ENCODE measurements around the gene DUSP12.
A peak's percentile ranks its signal among the peaks of the same experiment; 100 is the strongest.

Gene DUSP12

GRCh38 chr1:161726473-161727255 lies 22.9 kb upstream of the DUSP12 start:
- Histone ChIP-seq H3K9me3 (ENCODE audit: severe bottlenecking) (no peaks in the 10 kb centered on the region), H3K36me3 (ENCODE audit: low read depth) (no peaks in the 10 kb centered on the region), H3K4me3 (ENCODE audit: severe bottlenecking) (peak overlapping the region; percentile 86), H3K4me1 (ENCODE audit: insufficient read depth, poor library complexity, severe bottlenecking) (peaks cover 26% of the 10 kb centered on the region), H3K27me3 (ENCODE audit: insufficient read depth, poor library complexity, severe bottlenecking) (no peaks in the 10 kb centered on the region), H3K27ac (ENCODE audit: poor library complexity, severe bottlenecking) (peak overlapping the region; percentile 92)
- TF ChIP-seq, protein P1, sequence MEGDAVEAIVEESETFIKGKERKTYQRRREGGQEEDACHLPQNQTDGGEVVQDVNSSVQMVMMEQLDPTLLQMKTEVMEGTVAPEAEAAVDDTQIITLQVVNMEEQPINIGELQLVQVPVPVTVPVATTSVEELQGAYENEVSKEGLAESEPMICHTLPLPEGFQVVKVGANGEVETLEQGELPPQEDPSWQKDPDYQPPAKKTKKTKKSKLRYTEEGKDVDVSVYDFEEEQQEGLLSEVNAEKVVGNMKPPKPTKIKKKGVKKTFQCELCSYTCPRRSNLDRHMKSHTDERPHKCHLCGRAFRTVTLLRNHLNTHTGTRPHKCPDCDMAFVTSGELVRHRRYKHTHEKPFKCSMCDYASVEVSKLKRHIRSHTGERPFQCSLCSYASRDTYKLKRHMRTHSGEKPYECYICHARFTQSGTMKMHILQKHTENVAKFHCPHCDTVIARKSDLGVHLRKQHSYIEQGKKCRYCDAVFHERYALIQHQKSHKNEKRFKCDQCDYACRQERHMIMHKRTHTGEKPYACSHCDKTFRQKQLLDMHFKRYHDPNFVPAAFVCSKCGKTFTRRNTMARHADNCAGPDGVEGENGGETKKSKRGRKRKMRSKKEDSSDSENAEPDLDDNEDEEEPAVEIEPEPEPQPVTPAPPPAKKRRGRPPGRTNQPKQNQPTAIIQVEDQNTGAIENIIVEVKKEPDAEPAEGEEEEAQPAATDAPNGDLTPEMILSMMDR (IDR thresholded peaks at IDR 0.05; ENCODE audit: poor library complexity, severe bottlenecking) = no peak
- ATAC-seq (ENCODE audit: low read depth) = peak; percentile 66
- peak; percentile 88 for DNase-seq (ENCODE audit: low spot score)

DNA sequence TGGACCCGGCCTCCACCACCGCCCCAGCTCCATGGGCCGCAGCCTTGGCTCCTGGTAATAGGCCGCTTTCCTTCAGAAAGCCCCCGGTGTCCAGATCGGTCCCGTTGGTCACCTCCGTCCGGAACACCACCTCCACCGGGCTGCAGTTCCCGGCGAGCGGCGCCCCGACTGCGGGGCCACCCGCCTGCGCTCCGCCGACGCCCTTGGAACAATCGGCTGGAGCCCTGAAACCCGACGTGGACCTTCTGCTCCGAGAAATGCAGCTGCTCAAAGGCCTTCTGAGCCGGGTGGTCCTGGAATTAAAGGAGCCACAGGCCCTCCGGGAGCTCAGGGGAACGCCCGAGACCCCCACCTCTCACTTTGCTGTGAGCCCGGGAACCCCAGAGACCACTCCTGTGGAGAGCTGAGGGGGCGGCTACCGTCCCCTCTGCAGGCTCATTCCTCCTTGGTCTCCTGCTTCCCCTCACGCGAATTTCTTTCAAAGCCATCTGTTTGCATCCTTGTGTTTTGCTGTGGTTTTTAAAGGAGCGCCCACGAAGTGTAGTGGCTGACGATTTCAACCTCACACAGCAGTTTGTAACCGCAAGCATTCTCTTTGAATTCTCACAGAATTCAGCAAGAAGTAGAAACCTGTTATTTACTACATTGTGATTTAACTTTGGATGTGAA lies 22.2 kb upstream of the DUSP12 start:
- Histone ChIP-seq H3K27ac (ENCODE audit: poor library complexity, severe bottlenecking) (peak overlapping the region; percentile 92), H3K9me3 (ENCODE audit: severe bottlenecking) (no peaks in the 10 kb centered on the region), H3K4me1 (ENCODE audit: insufficient read depth, poor library complexity, severe bottlenecking) (peaks cover 20% of the 10 kb centered on the region), H3K4me3 (ENCODE audit: severe bottlenecking) (peak overlapping the region; percentile 86), H3K36me3 (ENCODE audit: low read depth) (no peaks in the 10 kb centered on the region), H3K27me3 (ENCODE audit: insufficient read depth, poor library complexity, severe bottlenecking) (no peaks in the 10 kb centered on the region)
- DNase-seq (ENCODE audit: low spot score) (no peak), ATAC-seq (ENCODE audit: low read depth) (no peak; the same call in 2 of the 3 replicates)
- TF ChIP-seq, protein P1 (IDR thresholded peaks at IDR 0.05; ENCODE audit: poor library complexity, severe bottlenecking) = no peak

DNA sequence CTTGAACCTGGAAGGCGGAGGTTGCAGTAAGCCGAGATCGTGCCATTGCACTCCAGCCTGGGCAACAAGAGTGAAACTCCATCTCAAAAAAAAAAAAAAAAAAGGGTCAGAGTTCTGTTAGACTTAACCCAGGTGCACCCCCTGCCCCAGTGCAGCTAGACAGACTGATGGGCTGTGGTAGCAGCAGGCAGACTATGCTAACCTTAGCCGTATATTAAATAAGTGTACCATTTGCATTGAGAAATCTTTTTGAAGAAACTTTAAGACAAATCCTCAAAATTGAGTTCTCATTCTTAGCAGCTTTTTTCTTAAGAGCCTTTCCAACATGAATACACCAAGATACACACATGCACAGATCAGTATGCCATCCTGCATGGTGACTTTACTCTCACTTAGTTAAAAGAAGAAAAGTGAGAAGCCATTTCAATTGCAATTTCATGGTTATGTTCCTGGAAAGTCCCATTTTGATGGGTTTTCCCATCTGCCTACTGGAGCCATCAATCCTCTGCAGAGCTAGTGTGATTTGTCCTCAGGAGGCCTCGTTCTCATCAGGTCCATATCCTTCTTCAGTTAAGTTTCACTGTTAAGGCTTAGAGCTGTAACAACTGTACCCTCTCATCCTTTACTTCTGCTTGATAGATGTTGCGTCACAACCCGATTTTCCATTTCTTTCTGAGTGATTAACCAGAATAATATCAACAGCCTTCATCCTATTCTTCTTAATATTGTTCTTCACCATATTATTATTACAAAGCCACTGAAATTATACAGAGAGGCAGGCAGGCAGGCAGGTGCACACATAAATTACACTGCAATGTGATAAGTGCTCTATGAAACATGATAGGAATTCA lies 21.0 kb upstream of the DUSP12 start:
- H3K4me3 ChIP-seq (ENCODE audit: severe bottlenecking) = no peak overlapping the region
- DNase-seq (ENCODE audit: low spot score) (no peak), ATAC-seq (ENCODE audit: low read depth) (no peak)
- no peaks in the 10 kb centered on the region for H3K36me3 ChIP-seq (ENCODE audit: low read depth)
- H3K27ac ChIP-seq (ENCODE audit: poor library complexity, severe bottlenecking) = peak overlapping the region; percentile 92
- no peaks in the 10 kb centered on the region for H3K27me3 ChIP-seq (ENCODE audit: insufficient read depth, poor library complexity, severe bottlenecking)
- peaks cover 31% of the 10 kb centered on the region for H3K4me1 ChIP-seq (ENCODE audit: insufficient read depth, poor library complexity, severe bottlenecking)
- TF ChIP-seq, protein P1 (IDR thresholded peaks at IDR 0.05; ENCODE audit: poor library complexity, severe bottlenecking) = no peak
- H3K9me3 ChIP-seq (ENCODE audit: severe bottlenecking) = no peaks in the 10 kb centered on the region

- Histone ChIP-seq H3K4me1 (ENCODE audit: insufficient read depth, poor library complexity, severe bottlenecking) (peaks cover 40% of the 10 kb centered on the region), H3K27ac (ENCODE audit: poor library complexity, severe bottlenecking) (peak overlapping the region; percentile 92), H3K36me3 (ENCODE audit: low read depth) (no peaks in the 10 kb centered on the region), H3K4me3 (ENCODE audit: severe bottlenecking) (no peak overlapping the region), H3K27me3 (ENCODE audit: insufficient read depth, poor library complexity, severe bottlenecking) (no peaks in the 10 kb centered on the region), H3K9me3 (ENCODE audit: severe bottlenecking) (no peaks in the 10 kb centered on the region)
- ATAC-seq (ENCODE audit: low read depth) (peak; percentile 22; the same call in 2 of the 3 replicates), DNase-seq (ENCODE audit: low spot score) (no peak)
- TF ChIP-seq, protein P1 (IDR thresholded peaks at IDR 0.05; ENCODE audit: poor library complexity, severe bottlenecking) = no peak
Observed at GRCh38 chr1:161730050-161730564, 19.5 kb upstream of the DUSP12 start.

Measured in RWPE2 (cell line).